DND-41 (cell line): ENCODE measurements around the gene MFAP4.

Experiments used
- ATAC-seq: fragments of 200-7000 bp; cut with Tn5 transposase; 3 replicates; pipeline ENCODE4 v1.9.1; 2021; ENCODE audit warnings: low read depth; ENCODE audit not compliant: insufficient read depth
- DNase-seq: peaks from one replicate; pipeline ENCODE4 v3.0.0-alpha.2; 2020
- H2AFZ ChIP-seq: 2 replicates; pipeline ENCODE4 v1.6.0; 2012; ENCODE audit warnings: low read depth, low read length
- H3K27ac ChIP-seq: 2 replicates; pipeline ENCODE4 v1.5.1; 2012; ENCODE audit warnings: low read length, inconsistent platforms
- H3K27me3 ChIP-seq: fragments of 200-600 bp; sonication (generic); 2 replicates; pipeline ENCODE4 v1.6.0; 2012; ENCODE audit warnings: low read length, mild to moderate bottlenecking, inconsistent platforms; ENCODE audit not compliant: insufficient read depth, poor library complexity
- H3K36me3 ChIP-seq: 2 replicates; pipeline ENCODE4 v1.5.1; 2012; ENCODE audit warnings: low read length, inconsistent platforms; ENCODE audit not compliant: insufficient read depth
- H3K4me1 ChIP-seq: 2 replicates; pipeline ENCODE4 v1.5.1; 2012; ENCODE audit warnings: mild to moderate bottlenecking, low read length; ENCODE audit not compliant: insufficient read depth
- H3K4me2 ChIP-seq: 2 replicates; pipeline ENCODE4 v1.6.0; 2012; ENCODE audit warnings: mild to moderate bottlenecking, moderate library complexity, low read length, inconsistent platforms; ENCODE audit not compliant: insufficient read depth
- H3K4me3 ChIP-seq, 2 experiments: fragments of 200-600 bp in 1 of 2; shearing (Covaris generic) in 1 of 2; 2 replicates each; pipeline ENCODE4 v1.5.1; 2012 to 2016; ENCODE audit warnings: inconsistent platforms in 2 of 2, low read length in 2 of 2, mild to moderate bottlenecking in 2 of 2, low read depth in 1 of 2, moderate library complexity in 1 of 2
- H3K79me2 ChIP-seq: 2 replicates; pipeline ENCODE4 v1.6.0; 2012; ENCODE audit warnings: low read length, inconsistent platforms; ENCODE audit not compliant: insufficient read depth
- H3K9ac ChIP-seq: 2 replicates; pipeline ENCODE4 v1.6.0; 2012; ENCODE audit warnings: low read depth, mild to moderate bottlenecking, inconsistent platforms, low read length, moderate library complexity
- H3K9me3 ChIP-seq: 2 replicates; pipeline ENCODE4 v1.5.1; 2012; ENCODE audit warnings: low read length, moderate library complexity, mild to moderate bottlenecking, inconsistent platforms; ENCODE audit not compliant: insufficient read depth, severe bottlenecking
- H4K20me1 ChIP-seq: 2 replicates; pipeline ENCODE4 v1.6.0; 2012; ENCODE audit warnings: low read length; ENCODE audit not compliant: insufficient read depth
- EZH2 ChIP-seq: IDR thresholded peaks from 3 replicates; pipeline ENCODE4 v1.6.1; 2012; ENCODE audit warnings: borderline replicate concordance, low read depth, mild to moderate bottlenecking, moderate library complexity, low read length, inconsistent platforms; ENCODE audit not compliant: severe bottlenecking
- TF ChIP-seq, protein P1 (sequence below): IDR thresholded peaks from 2 replicates; pipeline ENCODE4 v1.5.1; 2012; ENCODE audit warnings: borderline replicate concordance, low read length, moderate library complexity, mild to moderate bottlenecking; ENCODE audit not compliant: poor library complexity, severe bottlenecking; ENCODE audit errors: extremely low read depth

Gene MFAP4

DNA sequence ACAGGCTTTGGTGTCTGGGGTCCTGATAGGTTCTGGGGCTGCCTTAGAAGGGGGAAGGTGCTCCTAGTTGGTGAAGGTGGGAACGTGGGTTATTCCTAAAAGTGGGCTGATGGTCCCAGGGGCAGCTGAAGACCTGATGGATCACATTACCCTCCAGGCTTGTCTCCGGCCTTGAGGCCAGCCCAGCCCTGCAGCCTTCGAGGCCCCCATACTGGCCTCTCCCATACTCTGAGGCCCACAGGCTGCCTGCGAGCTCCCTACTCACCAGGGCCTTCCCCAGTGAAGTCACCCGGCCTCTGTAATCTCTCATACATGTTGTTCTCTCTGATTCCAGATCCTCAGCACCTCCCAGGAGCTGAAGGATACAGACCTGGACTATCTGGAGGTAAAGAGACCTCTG, 26.8 kb upstream of the MFAP4 start:
- no peaks in the 10 kb centered on the region for H3K79me2 ChIP-seq
- TF ChIP-seq, protein P1, sequence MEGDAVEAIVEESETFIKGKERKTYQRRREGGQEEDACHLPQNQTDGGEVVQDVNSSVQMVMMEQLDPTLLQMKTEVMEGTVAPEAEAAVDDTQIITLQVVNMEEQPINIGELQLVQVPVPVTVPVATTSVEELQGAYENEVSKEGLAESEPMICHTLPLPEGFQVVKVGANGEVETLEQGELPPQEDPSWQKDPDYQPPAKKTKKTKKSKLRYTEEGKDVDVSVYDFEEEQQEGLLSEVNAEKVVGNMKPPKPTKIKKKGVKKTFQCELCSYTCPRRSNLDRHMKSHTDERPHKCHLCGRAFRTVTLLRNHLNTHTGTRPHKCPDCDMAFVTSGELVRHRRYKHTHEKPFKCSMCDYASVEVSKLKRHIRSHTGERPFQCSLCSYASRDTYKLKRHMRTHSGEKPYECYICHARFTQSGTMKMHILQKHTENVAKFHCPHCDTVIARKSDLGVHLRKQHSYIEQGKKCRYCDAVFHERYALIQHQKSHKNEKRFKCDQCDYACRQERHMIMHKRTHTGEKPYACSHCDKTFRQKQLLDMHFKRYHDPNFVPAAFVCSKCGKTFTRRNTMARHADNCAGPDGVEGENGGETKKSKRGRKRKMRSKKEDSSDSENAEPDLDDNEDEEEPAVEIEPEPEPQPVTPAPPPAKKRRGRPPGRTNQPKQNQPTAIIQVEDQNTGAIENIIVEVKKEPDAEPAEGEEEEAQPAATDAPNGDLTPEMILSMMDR = no peak
- TF ChIP-seq EZH2 = no peak

DNA sequence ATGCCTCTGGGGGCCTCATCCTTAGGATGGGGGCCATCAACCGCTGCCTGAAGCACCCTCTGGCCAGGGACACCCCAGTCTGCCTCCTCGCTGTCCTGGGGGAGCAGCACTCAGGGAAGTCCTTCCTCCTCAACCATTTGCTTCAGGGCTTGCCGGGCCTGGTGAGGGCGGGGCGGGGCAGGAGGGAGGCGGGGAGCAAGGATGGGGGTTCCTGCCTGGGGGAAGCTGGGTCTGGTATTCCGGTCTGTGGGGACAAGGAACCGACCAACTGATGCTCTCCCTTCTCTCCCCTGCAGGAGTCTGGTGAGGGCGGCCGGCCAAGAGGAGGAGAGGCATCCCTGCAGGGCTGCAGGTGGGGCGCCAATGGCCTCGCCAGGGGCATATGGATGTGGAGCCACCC, 26.0 kb upstream of the MFAP4 start:
- no peak for DNase-seq
- H3K9ac ChIP-seq = no peak overlapping the region
- no peak for TF ChIP-seq EZH2
- TF ChIP-seq, protein P1 = no peak
- no peaks in the 10 kb centered on the region for H3K36me3 ChIP-seq
- H2AFZ ChIP-seq = no peak overlapping the region
- no peak overlapping the region for H3K27ac ChIP-seq
- no peak overlapping the region for H3K4me3 ChIP-seq
- no peaks in the 10 kb centered on the region for H3K4me1 ChIP-seq
- no peaks in the 10 kb centered on the region for H3K79me2 ChIP-seq
- H3K9me3 ChIP-seq = no peaks in the 10 kb centered on the region
- ATAC-seq = no peak
- no peak overlapping the region for H3K4me2 ChIP-seq
- H4K20me1 ChIP-seq = no peaks in the 10 kb centered on the region; the same call in 1 of the 2 replicates
- peaks cover 8% of the 10 kb centered on the region for H3K27me3 ChIP-seq

More for the DNA sequence above, 26.8 kb upstream of the MFAP4 start:
- peaks cover 13% of the 10 kb centered on the region for H3K27me3 ChIP-seq
- no peak for ATAC-seq
- no peak overlapping the region for H3K9ac ChIP-seq
- no peak overlapping the region for H3K27ac ChIP-seq
- no peaks in the 10 kb centered on the region for H3K9me3 ChIP-seq
- no peak for DNase-seq
- no peaks in the 10 kb centered on the region for H3K4me1 ChIP-seq
- H2AFZ ChIP-seq = no peak overlapping the region
- H4K20me1 ChIP-seq = no peaks in the 10 kb centered on the region; the same call in 1 of the 2 replicates
- no peak overlapping the region for H3K4me3 ChIP-seq
- H3K36me3 ChIP-seq = no peaks in the 10 kb centered on the region
- no peak overlapping the region for H3K4me2 ChIP-seq

DNA sequence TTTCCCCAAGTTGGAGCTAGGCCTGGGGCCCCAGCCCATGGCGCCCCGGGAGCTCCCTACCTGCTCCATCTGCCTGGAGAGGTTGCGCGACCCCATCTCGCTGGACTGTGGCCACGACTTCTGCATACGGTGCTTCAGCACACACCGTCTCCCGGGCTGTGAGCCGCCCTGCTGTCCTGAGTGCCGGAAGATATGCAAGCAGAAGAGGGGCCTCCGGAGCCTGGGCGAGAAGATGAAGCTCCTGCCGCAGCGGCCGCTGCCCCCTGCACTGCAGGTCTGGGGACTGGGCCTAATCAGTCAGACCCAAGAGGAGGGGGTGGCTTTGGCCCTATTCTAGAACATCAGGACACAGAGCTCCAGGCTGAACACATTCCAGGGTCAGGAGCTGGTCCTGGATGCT, 25.5 kb upstream of the MFAP4 start:
- no peak overlapping the region for H3K4me3 ChIP-seq
- no peaks in the 10 kb centered on the region for H3K36me3 ChIP-seq
- ATAC-seq (no peak), DNase-seq (no peak)
- H3K27ac ChIP-seq = no peak overlapping the region
- peaks cover 6% of the 10 kb centered on the region for H3K27me3 ChIP-seq
- H4K20me1 ChIP-seq = no peaks in the 10 kb centered on the region; the same call in 1 of the 2 replicates
- no peaks in the 10 kb centered on the region for H3K4me1 ChIP-seq
- no peak for TF ChIP-seq EZH2
- TF ChIP-seq, protein P1 = no peak
- H2AFZ ChIP-seq = no peak overlapping the region
- no peak overlapping the region for H3K4me2 ChIP-seq
- no peaks in the 10 kb centered on the region for H3K9me3 ChIP-seq
- H3K79me2 ChIP-seq = no peaks in the 10 kb centered on the region
- H3K9ac ChIP-seq = no peak overlapping the region

DNA sequence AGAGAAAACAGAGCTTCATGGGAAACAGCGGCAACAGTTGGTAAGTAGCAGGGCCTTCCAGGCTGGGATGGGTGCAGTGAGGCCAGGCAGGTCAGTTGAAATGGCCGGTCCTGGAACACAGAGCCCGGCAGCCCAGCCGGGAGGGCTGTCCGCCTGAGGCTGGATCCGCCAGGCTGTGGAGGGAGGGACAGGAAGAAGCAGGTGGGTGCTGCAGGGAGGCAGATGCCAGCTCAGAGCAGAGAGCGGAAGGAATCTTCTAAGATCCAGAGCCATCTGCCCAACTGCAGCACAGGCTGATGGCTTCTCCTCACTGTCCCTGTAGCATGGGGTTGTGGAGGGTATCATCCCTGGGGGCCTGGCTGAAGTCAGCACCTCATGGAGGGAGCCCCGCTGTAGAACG, 24.6 kb upstream of the MFAP4 start:
- Histone ChIP-seq H3K4me2 (no peak overlapping the region), H3K9me3 (no peaks in the 10 kb centered on the region), H3K27ac (no peak overlapping the region), H3K4me1 (no peaks in the 10 kb centered on the region), H3K79me2 (no peaks in the 10 kb centered on the region), H4K20me1 (no peaks in the 10 kb centered on the region; the same call in 1 of the 2 replicates), H3K36me3 (no peaks in the 10 kb centered on the region), H3K9ac (no peak overlapping the region), H3K27me3 (peaks cover 3% of the 10 kb centered on the region), H3K4me3 (no peak overlapping the region), H2AFZ (no peak overlapping the region)
- DNase-seq (no peak), ATAC-seq (no peak)
- TF ChIP-seq, protein P1 = no peak
- no peak for TF ChIP-seq EZH2
